ENCODE measurements around the gene SUPT6H. TPM values are rescaled to one million over a fixed set of nuclear protein-coding genes. Genes with fewer than 3 reads are reported as not detected.
"Not testable (repeated sequence)": the region's sequence is repeated elsewhere in the genome, so short reads cannot be mapped to it uniquely, and the experiment has no call there.

The SUPT6H gene
- total RNA-seq, 1 donor from 2014 or later, result 59.8 TPM

DNA sequence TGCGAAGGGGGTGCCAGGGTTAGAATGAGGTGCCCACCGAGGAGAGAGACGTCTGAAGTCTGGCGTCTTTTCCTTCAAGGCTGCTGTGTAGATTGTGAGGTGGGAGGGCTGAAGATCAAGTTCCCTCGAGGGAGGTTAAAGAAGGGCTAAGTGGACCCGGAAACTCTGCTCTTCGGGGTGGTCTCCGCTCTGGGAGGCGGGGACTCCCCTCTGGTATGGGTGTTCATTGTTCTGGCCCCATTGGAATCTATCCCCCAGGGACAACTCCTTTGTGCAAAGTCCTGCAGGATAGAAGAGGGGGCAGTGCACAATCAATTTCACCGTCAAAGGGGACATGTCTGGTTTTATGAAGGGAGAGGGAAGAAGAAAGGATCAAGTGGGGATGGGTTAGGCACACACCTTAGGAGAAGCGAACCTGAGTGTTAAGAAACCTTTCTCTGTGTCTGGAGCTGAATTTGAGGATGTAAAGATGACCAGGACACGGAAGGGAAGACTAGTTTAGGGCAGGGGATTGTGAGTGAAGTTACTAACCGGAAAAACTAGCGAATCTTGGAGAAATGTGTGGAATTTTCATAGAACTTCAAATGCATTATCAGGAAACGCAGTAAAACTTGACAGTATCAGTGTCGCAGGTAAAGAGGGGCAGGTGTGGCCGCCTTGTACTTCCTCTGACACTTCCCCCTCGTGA is 56.5 kb downstream of the SUPT6H start:
- DNase-seq (ENCODE audit: low spot score), result no peak

GRCh38 chr17:28719021-28719433 is 57.0 kb downstream of the SUPT6H start:
- DNase-seq (ENCODE audit: low spot score), result no peak

DNA sequence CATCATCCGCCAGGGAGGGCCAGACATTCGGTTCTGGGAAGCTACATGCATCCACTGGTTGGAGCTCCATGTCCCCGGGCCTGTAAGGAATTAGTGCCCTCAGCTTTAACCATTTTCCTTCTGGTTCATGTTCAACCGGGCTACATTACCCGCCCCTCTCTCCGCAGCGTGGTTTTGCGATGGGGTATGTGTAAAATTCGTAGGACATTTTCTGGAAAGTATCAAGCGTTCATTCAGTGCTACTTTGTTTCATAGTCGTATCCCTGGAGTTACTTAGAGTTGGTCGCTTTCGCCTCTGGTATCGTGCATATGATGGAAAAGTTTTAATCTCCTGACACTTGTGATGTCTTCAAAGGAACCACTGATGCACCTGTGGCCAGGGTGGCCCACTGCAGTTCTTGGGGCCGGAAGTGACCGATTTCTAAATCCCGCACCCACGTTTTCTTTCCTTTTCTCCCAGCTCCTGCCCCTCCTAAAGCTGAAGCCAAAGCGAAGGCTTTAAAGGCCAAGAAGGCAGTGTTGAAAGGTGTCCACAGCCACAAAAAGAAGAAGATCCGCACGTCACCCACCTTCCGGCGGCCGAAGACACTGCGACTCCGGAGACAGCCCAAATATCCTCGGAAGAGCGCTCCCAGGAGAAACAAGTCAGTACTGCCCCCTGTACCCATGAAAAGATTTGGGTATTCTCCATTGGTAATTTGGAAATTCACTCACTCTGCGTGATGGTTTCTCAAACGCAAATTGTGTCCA is 58.4 kb downstream of the SUPT6H start:
- no peak for DNase-seq (ENCODE audit: low spot score)

- not testable (repeated sequence) for DNase-seq (ENCODE audit: low spot score)
Measured at GRCh38 chr17:28720997-28721329, 59.0 kb downstream of the SUPT6H start.

- no peak for DNase-seq (ENCODE audit: low spot score)
Measured at GRCh38 chr17:28722417-28723158, 60.6 kb downstream of the SUPT6H start.

DNA sequence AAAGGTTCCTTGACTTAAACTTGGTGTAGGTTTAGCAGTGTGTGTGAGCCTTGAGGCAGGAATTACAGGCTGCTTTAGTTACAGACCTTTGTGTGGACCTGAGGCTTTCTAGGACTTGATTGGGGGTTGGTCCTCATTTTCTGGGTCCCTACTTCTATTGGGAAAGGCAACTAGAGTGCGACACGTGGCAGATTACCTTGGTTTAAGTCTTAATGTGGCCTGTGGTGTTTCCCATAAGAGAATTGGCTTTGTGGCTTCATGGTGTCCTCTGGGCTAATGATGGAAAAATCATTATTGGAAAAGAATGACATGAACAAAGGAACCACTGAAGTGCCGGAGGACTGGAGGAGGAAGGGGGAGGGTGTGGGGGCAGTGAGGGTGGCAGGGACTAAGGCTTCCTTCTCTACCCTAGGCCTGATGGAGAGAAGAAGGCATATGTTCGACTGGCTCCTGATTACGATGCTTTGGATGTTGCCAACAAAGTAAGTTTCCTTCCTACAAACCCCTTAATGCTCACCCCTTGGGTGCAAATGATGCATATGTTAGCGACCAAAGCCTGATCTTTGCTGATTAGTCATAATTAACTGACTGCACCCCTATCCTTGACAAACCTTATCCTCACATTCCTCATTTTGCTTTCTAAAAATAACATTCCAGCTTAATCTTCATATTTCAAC is 61.3 kb downstream of the SUPT6H start:
- no peak for DNase-seq (ENCODE audit: low spot score)

DNA sequence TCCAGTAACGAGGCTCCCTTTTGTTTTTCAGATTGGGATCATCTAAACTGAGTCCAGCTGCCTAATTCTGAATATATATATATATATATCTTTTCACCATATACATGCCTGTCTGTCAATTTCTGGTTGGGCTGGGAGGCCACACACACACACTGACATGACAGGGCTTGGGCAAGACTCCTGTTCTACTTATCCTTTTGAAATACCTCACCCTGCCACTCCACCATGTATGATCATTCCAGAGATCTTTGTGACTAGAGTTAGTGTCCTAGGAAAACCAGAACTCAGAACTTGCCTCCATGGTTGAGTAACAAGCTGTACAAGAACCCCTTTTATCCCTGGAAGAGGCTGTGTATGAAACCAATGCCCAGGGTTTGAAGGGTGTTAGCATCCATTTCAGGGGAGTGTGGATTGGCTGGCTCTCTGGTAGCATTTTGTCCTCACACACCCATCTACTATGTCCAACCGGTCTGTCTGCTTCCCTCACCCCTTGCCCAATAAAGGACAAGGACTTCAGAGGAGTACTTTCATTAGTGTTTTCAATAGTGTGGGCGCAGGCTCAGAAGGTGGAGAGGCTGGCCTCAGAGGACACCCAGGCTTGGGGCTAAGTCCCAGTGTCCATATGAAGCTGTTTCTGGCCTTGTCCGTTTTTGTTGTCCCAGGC is 62.0 kb downstream of the SUPT6H start:
- not testable (repeated sequence) for DNase-seq (ENCODE audit: low spot score)

DNA sequence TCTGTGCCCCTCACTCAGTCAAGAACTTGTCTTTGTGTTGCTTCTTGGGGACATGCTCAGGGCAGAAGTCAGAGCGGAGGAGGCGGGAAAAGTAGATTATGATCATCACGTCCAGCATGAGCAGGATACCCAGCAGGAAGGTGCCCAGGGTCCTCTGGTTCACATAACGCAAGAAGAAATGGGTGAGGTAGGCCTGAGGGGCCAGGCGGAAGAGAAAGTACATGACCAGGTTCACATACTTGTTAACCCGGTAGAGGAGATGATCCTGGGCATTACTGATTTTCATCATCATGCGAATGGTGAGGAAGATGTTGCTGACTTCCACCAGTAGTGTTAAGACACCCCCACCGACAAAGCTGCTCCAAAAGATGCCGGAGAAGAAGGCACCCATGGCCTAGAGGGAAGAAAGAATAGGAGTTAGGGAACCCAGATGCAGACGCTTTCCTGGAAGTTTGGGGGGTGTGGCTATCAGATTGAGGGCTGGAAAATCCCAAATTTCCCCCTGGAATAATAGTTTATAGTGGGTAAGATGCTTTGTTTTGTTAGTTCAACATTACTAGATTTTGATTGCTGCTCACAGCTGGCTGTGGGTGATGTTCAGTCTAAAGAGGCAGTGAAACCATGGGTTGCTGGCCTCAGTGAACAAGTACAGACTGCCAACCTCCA is 62.6 kb downstream of the SUPT6H start:
- DNase-seq (ENCODE audit: low spot score), result no peak

DNA sequence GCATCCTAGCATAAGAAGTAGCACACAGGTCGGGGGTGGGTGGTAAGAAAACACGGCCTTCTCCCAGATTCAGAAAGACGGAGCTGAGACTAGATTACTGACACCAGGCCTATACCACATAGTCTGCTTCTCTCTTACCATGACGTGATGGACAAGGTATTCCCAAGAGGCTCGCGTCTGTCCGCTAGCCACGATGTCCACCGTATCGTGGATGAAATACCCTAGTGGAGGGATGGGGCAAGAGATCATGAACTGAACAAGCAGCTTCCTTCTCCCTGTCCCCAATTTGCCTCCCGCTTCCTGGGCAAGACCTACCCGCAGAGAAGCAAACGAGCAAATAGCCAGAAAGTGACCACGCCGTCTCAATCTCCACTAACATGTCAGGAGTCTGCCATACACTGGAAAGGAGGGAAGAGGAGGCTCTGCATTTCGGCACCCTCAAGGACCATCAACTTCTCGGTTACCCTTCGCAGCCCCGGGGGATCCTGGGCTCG is 63.2 kb downstream of the SUPT6H start:
- no peak for DNase-seq (ENCODE audit: low spot score)

DNA sequence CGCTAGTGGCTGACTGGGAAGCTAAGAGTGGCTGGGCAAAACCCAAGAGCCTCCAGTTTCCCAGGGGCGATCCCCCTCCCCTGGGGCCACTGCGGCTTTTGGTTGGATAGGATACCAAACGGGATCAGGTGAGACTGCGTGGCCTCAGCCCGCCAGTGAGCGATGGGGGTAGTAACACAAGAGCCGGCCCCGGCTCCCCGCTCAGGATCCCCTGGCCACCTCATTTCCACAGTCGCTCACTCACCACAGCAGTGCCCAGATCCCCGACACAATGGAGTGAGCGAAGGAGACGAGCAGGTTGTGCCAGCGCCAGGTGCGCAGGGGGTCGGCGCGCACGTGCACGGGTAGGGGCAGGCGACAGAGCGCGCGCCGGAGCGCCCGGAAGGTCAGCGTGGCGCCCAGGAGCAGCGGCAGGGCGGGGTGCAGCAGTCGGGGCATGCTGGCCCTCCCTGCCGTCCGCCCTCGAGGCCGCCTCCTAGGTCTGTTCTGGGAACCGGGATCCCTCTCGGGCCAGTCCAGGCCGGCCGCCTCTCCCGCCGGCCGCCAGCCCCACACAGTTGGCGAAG is 63.7 kb downstream of the SUPT6H start:
- DNase-seq (ENCODE audit: low spot score), result no peak

DNA sequence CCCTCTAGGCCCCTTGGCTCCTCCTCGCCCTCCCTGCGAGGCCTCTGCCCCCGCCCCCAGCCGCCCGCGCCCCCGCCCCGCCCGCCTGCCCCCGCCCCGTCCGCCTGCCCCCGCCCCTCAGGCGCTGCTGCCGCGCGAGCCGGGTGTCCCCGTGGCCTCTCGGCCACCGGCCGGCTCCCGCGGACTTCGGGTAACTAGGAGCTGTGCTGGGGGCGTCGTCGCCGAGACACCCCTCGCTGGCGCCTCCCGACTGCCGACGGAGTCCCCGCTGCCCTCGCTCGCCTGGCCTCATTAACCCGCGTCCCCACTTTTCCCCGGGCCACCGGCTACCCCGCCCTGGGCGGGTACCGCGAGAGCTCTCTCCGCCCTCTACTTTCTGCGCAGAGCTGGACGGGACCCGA is 64.2 kb downstream of the SUPT6H start, which contains the start of gene TLCD1:
Gene TLCD1 (minus strand): TSS at position 8 of the 401 bp plus-strand sequence. CDS start 136 bp downstream, outside the sequence.
- no peak for DNase-seq (ENCODE audit: low spot score)

DNA sequence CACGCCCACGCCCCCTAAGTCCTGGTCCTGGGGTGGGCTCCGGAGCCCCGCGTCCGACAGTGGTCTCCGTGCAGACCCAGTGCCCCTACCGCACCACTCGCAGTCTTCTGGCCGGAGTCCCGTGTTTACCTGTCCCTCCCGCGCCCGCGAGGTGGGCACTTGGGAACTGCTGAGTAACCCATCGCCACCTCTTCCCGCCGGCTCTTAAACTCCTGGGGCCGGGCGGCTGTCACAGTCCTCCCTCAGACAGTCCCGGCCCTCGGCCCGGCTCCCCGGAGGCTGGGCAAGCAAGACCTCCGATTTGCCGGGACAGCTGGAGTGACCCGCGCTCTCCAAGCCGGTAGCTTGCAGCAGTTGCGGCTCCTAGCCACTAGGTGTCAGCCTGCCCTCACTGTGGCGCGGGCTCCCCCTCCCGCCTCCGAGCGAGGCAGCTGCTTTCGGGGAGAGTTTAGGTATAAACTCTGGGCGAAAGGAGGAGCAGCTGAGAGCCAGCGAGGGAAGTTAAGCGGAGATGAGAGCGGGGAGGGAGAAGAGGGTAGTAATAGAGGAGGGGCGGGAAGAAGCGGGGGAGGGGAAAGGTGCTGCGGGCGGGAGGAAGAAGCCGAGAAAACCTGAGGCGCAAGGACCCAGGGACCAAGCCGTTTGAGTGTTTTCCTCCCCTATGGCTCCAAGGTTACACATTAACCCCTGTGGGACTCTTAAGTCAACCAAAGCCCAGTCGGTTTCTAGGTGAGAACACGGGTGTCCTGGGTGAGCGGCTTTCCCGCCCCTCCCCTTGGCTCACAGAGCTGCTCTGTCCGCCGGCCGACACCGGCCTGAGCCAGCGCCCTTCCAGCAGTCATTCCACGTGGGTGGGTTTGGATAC is 64.9 kb downstream of the SUPT6H start:
- DNase-seq (ENCODE audit: low spot score), result peak; percentile 94

- peak; percentile 97 for DNase-seq (ENCODE audit: low spot score)
Measured at GRCh38 chr17:28728364-28729200, 66.6 kb downstream of the SUPT6H start, which contains the start of gene NEK8. Gene NEK8 (plus strand): TSS chr17:28728788. CDS start chr17:28728814, 26 bp downstream.

DNA sequence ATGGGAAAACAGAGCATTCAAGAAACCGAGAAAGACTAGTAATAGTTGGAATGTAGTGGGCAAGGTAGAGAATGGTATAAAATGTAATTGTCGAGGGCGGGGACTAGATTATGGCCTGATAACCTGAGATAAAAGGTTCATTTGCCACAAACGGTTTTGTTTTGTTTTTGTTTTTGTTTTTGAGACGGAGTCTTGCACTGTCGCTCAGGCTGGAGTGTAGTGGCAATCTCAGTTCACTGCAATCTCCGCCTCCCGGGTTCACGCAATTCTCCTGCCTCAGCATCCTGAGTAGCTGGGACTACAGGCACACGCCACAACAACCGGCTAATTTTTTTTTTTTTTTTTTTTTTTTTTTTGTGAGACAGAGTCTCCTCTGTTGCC is 67.9 kb downstream of the SUPT6H start:
- no peak for DNase-seq (ENCODE audit: low spot score)

- no peak for DNase-seq (ENCODE audit: low spot score)
Measured at GRCh38 chr17:28733346-28733745, 71.3 kb downstream of the SUPT6H start.

GRCh38 chr17:28734712-28735241 is 72.8 kb downstream of the SUPT6H start:
- no peak for DNase-seq (ENCODE audit: low spot score)

GRCh38 chr17:28735242-28735722 is 73.3 kb downstream of the SUPT6H start:
- no peak for DNase-seq (ENCODE audit: low spot score)
